HepG2 (cell line): ENCODE results near the gene TAP1. TPM values are rescaled to one million over a fixed set of nuclear protein-coding genes. Genes with fewer than 3 reads are reported as not detected.

Source experiments
- ARNTL ChIP-seq: sonication (generic); formaldehyde crosslinking; IDR thresholded peaks from 2 replicates; pipeline ENCODE4 v1.4.0; 2020; ENCODE audit warnings: mild to moderate bottlenecking, missing genetic modification reagents
- CCDC6 ChIP-seq: sonication (generic); formaldehyde crosslinking; IDR thresholded peaks from 2 replicates; pipeline ENCODE4 v1.8.1; 2022; ENCODE audit warnings: mild to moderate bottlenecking, missing genetic modification reagents, moderate library complexity
- EEA1 ChIP-seq: sonication (generic); formaldehyde crosslinking; IDR thresholded peaks from 2 replicates; pipeline ENCODE4 v1.5.1; 2020; ENCODE audit warnings: mild to moderate bottlenecking, missing genetic modification reagents, borderline replicate concordance
- GZF1 ChIP-seq: sonication (generic); formaldehyde crosslinking; IDR thresholded peaks from 2 replicates; pipeline ENCODE4 v1.5.1; 2020; ENCODE audit warnings: mild to moderate bottlenecking, missing genetic modification reagents
- HMG20B ChIP-seq: conservative IDR thresholded peaks from 2 replicates; pipeline ENCODE4 v1.6.1; 2016; ENCODE audit warnings: missing genetic modification reagents, missing compliant biosample characterization
- IRF9 ChIP-seq: sonication (generic); formaldehyde crosslinking; IDR thresholded peaks from 2 replicates; pipeline ENCODE4 v1.8.0; 2022; ENCODE audit warnings: missing genetic modification reagents, mild to moderate bottlenecking, borderline replicate concordance
- MEF2D ChIP-seq: sonication (generic); formaldehyde crosslinking; IDR thresholded peaks from 2 replicates; pipeline ENCODE4 v1.5.1; 2020; ENCODE audit warnings: mild to moderate bottlenecking, missing genetic modification reagents
- PATZ1 ChIP-seq: sonication (generic); formaldehyde crosslinking; IDR thresholded peaks from 2 replicates; pipeline ENCODE4 v1.4.0; 2020; ENCODE audit warnings: missing genetic modification reagents
- PBX2 ChIP-seq: IDR thresholded peaks from 2 replicates; pipeline ENCODE4 v1.6.1; 2016; ENCODE audit warnings: control low read depth
- SNAPC4 ChIP-seq: sonication (generic); formaldehyde crosslinking; IDR thresholded peaks from 2 replicates; pipeline ENCODE4 v1.4.0; 2020; ENCODE audit warnings: mild to moderate bottlenecking, missing genetic modification reagents
- TAF15 ChIP-seq: fragments of 200-400 bp; formaldehyde crosslinking; IDR thresholded peaks from one replicate; pipeline ENCODE4 v1.6.1; 2018; ENCODE audit warnings: mild to moderate bottlenecking, low read depth, low read length; ENCODE audit not compliant: poor library complexity, severe bottlenecking
- TEAD2 ChIP-seq: sonication (generic); formaldehyde crosslinking; IDR thresholded peaks from 2 replicates; pipeline ENCODE4 v1.9.0; 2021; ENCODE audit warnings: missing genetic modification reagents
- ZNF274 ChIP-seq: sonication (generic); formaldehyde crosslinking; IDR thresholded peaks from 2 replicates; pipeline ENCODE4 v1.5.1; 2020; ENCODE audit warnings: mild to moderate bottlenecking, missing genetic modification reagents
- ZNF280B ChIP-seq: sonication (generic); formaldehyde crosslinking; IDR thresholded peaks from 2 replicates; pipeline ENCODE4 v1.5.0; 2020; ENCODE audit warnings: missing genetic modification reagents, mild to moderate bottlenecking, borderline replicate concordance
- ZNF333 ChIP-seq: sonication (generic); formaldehyde crosslinking; IDR thresholded peaks from 2 replicates; pipeline ENCODE4 v1.4.0; 2020; ENCODE audit warnings: mild to moderate bottlenecking, missing genetic modification reagents, borderline replicate concordance
- ZNF878 ChIP-seq: sonication (generic); formaldehyde crosslinking; IDR thresholded peaks from 2 replicates; pipeline ENCODE4 v1.8.1; 2023; ENCODE audit warnings: mild to moderate bottlenecking, missing genetic modification reagents, moderate library complexity
- polyA plus RNA-seq, 8 experiments: library from polyadenylated mRNA; depleted of rRNA in 3 of 8; stranded (reverse) in 7 of 8; unstranded in 1 of 8; fragments of >200 nt; fragmentation: Illumina TruSeq in 4 of 8; extraction: Trizol in 4 of 8; gene quantifications; 2 replicates each; pipeline versions ENCODE4 v1.2.1 to v1.2.3, GENCODE V29; 2011 to 2016; ENCODE audit warnings: low read depth in 4 of 8, missing spikeins in 1 of 8, mixed read lengths in 1 of 8; ENCODE audit not compliant: insufficient read depth in 1 of 8
- total RNA-seq, 5 experiments: library from RNA; depleted of rRNA; stranded (reverse); fragments of >200 nt; fragmentation: Illumina TruSeq; extraction: Trizol; gene quantifications; 2 replicates each; pipeline ENCODE4 v1.2.3, GENCODE V29; 2016; ENCODE audit warnings: low read depth in 1 of 5

TAP1 gene
- total and polyA plus RNA-seq, 2 of the 13 experiments (the other 11 are each of a cell fraction or from before 2014, with no cell fraction given): 31.2 to 52.2 TPM

- TF ChIP-seq HMG20B: no peak
- peak; percentile 83 for TF ChIP-seq ZNF274 (CRISPR knock-in tag)
- TF ChIP-seq CCDC6: 0 out of 2 replicates have a peak, but pooled peaks have one; percentile 33
- peak; percentile 80; the same call in 1 of the 2 replicates for TF ChIP-seq EEA1 (CRISPR knock-in tag)
- TF ChIP-seq ARNTL (CRISPR knock-in tag): 0 out of 2 replicates have a peak, but pooled peaks have one; percentile 38
- TF ChIP-seq TAF15: peak; percentile 69
- TF ChIP-seq MEF2D (CRISPR knock-in tag): no peak
- no peak for TF ChIP-seq SNAPC4 (CRISPR knock-in tag)
- peak; percentile 72 for TF ChIP-seq PATZ1 (CRISPR knock-in tag)
- no peak for TF ChIP-seq TEAD2 (CRISPR knock-in tag)
- peak; percentile 35; the same call in 1 of the 2 replicates for TF ChIP-seq GZF1 (CRISPR knock-in tag)
- TF ChIP-seq ZNF878 (CRISPR knock-in tag): 0 out of 2 replicates have a peak, but pooled peaks have one; percentile 53
- no peak for TF ChIP-seq ZNF333 (CRISPR knock-in tag)
- no peak for TF ChIP-seq PBX2
- TF ChIP-seq ZNF280B (CRISPR knock-in tag): 0 out of 2 replicates have a peak, but pooled peaks have one; percentile 62
- peak; percentile 69; the same call in 1 of the 2 replicates for TF ChIP-seq IRF9 (CRISPR knock-in tag)
Measured at GRCh38 chr6:32837651-32838113, 15.8 kb downstream of the TAP1 start (continued).
